HG03139 (cell line): ENCODE measurements around the gene EIF4G3.

ENCODE experiments used
- ATAC-seq: cut with Tn5 transposase; IDR thresholded peaks from one replicate; pipeline ENCODE4 v1.9.1; 2021; ENCODE audit not compliant: unreplicated experiment

The EIF4G3 gene

GRCh38 chr1:20998826-20999225 is 177.9 kb downstream of the EIF4G3 start:
- no peak for ATAC-seq

DNA sequence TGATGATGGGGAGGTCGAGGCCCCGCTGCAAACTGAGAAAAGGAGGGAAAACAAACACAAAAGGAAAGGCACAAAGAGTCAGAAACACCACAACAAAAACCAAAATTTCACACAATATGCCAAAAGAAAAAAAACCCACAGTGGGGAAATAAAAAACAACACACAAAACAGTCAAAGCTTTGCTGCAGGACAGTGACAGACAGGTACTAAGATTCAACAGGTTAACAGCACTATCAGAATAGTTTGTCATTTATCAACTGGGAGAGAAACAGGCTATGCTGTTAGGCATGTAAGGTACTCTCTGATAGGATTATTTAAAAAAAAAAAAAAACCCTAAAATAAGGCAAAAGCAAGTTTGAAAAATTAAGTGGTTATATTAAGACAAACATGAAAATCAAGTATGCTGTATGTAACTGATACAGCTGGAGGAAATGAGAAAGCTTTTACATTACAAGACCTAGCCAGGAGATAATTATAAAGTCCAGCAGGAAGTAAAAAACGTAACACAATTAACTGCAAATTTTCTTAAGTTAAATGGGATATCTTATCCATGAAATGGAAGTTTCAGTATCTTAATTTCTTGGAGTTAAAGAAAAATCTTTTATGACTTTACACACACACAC is 179.0 kb downstream of the EIF4G3 start:
- no peak for ATAC-seq

DNA sequence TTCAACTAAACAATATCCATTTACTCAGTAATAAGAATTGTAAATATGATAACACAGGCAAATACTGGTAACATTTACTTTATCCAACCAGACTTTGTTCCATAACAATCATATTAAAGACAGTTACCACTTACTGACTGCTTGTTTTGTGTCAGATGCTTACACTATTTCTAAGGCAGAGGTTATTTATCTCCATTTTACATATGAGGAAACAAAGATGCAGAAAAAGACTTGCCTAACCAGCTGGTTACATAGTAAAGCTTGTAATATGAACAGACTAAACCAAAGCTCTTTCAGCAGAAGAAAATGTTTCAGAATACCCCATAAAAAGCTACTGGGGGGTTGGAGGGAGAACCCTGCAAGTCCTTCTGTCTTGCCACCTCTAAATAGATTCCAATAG is 180.1 kb downstream of the EIF4G3 start:
- ATAC-seq, result no peak

GRCh38 chr1:20993716-20994575 is 182.8 kb downstream of the EIF4G3 start:
- ATAC-seq, result no peak

DNA sequence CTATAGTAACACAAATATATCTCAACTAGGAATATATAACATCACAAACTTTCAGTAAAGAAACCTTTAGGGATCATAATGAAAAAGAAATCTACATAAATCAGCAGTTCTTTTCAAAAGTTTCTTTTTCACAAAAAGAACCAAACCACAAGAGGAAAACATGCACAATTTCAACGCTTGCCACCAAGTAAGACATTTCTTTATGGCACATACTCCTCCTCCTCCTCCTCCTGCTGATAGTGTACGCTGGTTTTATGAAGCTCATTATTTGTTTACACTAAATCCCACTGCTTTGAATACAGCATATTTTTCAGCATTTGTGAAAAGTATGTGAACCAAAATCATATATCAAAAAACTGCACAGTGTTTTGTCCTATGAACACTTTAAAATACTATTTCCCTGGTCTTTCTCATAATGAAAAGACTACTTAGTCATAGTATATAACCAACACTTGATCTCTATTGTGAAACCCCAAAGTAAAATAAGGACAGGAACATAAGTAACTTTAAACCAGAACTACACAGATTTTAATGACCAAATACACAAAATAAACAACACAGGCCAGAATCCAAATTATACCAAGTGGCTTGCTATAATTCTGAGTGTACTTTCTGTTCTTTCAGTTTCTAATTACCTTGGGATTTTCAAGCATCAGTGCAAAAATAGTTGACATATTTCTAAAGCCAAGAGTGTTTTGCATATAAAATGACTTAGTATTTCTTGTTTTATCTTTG is 184.2 kb downstream of the EIF4G3 start:
- ATAC-seq, result no peak

- ATAC-seq, result no peak
Observed at GRCh38 chr1:20988943-20989342, 187.8 kb downstream of the EIF4G3 start.

DNA sequence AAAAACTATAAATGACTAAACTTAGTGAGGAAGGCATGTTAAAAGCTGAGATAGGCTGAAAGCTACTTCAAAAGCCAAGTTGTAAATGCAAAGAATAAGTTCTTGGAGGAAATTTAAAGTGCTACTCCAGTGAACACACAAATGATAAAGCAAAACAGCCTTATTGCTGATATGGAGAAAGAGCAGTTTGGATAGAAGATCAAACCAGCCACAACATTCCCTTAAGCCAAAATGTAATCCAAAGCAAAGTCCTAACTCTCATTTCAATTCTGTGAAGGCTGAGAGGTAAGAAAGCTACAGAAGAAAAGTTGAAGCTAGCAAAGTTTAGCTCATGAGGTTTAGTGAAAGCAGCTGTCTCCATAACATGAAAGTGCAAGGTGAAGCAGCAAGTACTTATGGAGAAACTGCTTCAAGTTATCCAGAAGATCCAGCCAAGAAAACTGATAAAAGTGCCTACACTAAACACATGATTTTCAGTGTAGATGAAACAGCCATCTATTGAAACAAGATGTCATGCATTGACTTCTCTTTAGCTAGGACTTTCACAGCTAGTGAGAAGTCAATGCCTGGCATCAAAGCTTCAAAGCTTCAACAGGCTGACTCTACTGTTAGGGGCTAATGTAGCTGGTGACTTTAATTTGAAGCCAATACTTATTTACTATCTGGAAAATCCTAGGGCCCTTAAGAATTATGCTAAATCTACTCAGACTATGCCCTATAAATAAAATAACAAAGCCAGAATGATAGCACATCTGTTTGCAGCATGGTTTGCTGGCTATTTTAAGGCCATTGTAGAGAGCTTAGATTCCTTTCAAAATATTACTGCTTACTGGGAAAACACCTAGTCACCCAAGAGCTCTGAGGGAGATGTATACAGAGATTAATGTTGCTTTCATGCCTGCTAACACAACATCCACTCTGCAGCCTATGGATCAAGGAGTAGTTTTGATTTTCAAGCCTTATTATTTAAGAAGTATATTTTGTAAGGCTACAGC is 188.6 kb downstream of the EIF4G3 start:
- ATAC-seq, result no peak

DNA sequence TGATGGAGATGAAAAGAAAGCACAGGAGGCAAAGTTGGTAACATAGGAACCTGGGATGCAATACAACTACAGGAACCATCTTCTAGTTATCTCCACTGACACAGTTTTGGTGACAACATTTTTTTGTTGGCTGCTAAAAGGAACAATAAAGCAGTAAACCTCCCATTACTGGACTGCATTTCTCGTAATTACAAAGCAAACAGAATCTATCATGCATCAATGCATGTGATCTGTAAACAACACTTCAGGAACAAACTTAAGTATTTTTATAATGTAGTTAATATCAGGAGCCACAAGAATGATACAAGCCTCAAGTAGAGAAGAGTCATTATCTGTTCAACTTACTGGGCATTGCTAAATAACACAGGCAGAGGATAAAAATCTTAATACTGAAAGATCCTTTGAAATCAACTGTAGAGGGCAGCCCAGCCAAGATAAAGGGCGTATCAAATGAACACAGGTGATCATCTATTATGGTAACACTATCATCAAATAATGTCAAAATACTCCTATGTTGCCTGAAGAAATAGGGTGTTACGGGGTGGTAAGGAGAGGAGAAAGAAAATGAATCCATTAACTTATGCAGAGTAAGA is 193.3 kb downstream of the EIF4G3 start:
- no peak for ATAC-seq

DNA sequence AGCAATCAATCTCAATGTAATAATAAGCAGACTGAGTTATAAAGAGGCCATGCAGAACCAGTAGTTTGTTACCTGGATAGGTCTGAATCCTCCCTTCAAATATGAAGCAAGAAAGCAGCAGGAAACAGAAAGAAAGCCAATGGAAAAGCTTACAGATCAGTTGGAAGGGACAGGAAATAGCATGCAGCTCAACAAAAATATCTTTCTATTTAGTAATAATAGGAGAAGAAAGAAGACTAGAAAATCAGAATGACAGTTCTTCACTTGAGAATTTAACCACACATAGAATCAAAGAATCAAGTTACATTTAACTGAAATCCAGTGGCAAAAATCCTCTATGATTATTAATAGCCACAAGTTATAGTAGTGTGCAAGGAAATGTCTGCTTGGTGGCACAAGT is 194.4 kb downstream of the EIF4G3 start:
- ATAC-seq, result no peak

GRCh38 chr1:20981915-20982314 is 194.8 kb downstream of the EIF4G3 start:
- no peak for ATAC-seq

DNA sequence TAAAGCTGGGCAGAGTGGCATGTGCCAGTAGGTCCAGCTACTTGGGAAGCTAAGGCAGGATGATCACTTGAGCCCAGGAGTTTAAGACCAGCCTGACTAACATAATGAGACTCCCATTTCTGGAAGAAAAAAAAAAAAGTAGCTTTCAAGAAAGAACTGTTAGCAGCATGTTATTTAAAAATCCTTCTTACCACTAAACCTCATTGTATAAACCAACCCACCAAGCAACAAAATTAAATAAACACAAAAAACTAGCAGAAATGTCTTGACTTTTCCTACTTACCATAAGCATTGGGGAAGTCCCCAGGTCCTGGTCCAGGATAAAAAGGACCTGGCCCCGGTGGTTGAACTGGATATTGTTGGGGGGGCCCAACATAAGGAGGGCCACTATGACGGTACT is 196.6 kb downstream of the EIF4G3 start:
- ATAC-seq, result no peak

GRCh38 chr1:20978413-20978812 is 198.3 kb downstream of the EIF4G3 start:
- no peak for ATAC-seq

DNA sequence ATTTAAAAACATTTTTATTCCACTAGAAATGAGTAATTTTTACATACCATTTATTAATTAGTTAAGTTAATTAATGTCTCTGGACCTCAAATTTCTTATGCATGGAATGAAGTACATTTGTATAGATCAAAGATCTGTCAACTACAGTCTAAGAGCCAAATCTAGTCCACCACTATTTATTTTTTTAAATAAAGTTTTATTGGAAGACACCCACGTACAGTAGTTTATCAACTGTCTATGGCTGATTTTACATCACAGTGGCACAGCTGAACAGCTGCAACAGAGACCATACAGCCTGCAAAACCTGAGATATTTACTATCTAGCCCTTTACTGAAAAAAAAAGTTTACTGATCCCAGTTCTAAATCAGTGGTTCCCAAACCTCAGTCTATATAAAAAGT is 201.0 kb downstream of the EIF4G3 start:
- no peak for ATAC-seq

DNA sequence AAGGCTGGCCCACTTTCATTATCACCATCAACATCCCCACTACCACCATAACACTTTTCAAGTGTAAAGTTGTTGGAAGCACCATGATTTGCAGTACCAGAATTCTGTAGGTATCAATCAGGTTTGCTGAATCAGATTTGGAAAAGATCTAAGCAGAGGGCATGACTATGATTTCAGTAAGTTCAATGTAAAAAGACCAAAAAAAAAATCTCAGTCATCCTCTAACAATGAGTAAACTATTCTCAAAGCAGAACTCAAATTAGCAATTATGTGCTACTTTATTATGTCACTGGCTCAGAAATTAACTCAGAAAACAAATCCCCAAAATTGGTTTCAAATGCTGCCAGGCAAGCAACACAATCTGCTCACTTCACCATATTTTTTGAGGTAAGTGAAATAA is 201.7 kb downstream of the EIF4G3 start:
- ATAC-seq, result no peak

DNA sequence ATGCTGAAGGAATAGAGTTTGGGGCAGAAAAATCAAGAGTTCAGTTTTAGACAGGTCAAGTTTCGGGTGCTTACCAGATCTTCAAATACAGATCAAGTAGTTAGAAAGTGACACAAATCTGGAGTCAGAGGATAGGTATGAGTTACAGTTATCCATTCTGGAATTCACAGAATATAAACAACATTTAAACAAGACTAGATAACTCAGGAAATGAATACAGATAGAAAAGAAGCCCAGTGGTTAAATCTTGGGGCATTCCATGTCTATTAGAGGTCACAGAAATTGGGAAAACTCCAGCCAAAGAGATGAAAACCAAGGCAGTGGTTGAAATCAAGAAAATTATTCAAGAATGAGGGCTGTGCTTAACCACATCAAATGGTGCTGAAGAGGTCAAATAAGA is 202.6 kb downstream of the EIF4G3 start:
- ATAC-seq, result no peak

DNA sequence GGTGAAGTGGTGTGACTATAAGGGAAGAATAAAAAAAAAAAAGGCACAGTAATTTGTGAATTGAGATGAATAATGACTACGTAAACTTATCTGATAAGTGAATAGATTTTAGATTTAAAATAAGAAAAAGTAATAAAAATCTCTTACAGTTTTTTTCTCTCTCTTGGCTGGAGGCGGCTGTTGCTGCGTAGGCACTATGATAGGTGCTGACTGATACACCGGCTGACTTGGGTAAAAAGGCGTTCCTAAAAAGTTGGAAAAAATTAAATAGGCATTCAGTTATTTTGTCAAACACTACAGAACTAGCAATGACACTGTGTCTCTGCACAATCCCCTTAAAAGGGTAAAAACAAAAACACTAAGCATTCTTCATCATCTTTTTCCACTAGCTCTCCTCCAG is 203.8 kb downstream of the EIF4G3 start:
- ATAC-seq, result no peak

- ATAC-seq, result peak; percentile 81
Observed at GRCh38 chr1:20964540-20965484, 211.9 kb downstream of the EIF4G3 start.

- ATAC-seq, result no peak
Observed at GRCh38 chr1:20962576-20963258, 214.0 kb downstream of the EIF4G3 start.

DNA sequence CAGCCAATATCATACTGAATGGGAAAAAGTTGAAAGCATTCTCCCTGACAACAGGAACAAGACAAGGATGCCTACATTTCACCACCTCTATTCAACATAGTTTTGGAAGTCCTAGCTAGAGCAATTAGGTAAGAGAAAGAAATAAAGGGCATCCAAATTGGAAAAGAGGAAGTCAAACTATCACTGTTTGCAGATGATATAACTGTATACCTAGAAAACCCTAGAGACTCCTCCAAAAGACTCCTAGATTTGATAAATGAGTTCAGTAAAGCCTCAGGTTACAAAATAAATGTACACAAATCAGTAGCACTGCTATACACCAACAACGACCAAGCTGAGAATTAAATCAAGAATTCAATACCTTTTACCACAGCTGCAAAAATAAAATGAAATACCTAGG is 218.3 kb downstream of the EIF4G3 start:
- no peak for ATAC-seq
